HG02610 (cell line): ENCODE data around the gene ZNF628.
A peak's percentile ranks its signal among the peaks of the same experiment; 100 is the strongest.

ENCODE experiments used
- ATAC-seq: cut with Tn5 transposase; IDR thresholded peaks from one replicate; pipeline ENCODE4 v1.9.1; 2021; ENCODE audit warnings: mild to moderate bottlenecking, moderate library complexity; ENCODE audit not compliant: unreplicated experiment

ZNF628 gene

DNA sequence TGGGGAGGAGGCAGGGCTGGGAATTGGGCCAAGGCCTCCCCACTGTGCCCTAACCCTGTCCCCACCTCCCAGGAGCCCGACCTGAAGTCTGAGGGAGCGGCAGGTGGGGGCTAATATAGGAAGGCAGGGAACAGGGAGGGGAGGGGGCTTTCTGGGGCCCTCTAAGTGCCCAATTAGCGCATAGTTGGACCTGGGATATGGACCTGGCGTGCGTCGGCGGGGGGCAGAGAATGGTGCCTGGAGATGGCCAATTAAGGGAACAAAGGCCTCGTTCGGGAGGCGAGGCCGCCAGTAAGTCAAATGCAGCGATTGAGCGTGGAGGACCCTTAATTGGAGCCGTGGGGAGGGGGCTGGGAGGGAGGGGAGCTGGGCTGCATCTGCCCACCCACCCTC is 11.8 kb upstream of the ZNF628 start, which contains the start of gene C19orf85:
Gene C19orf85 (minus strand): TSS at position 90 of the 393 bp plus-strand sequence. CDS start 197 bp downstream, outside the sequence.
- no peak for ATAC-seq

DNA sequence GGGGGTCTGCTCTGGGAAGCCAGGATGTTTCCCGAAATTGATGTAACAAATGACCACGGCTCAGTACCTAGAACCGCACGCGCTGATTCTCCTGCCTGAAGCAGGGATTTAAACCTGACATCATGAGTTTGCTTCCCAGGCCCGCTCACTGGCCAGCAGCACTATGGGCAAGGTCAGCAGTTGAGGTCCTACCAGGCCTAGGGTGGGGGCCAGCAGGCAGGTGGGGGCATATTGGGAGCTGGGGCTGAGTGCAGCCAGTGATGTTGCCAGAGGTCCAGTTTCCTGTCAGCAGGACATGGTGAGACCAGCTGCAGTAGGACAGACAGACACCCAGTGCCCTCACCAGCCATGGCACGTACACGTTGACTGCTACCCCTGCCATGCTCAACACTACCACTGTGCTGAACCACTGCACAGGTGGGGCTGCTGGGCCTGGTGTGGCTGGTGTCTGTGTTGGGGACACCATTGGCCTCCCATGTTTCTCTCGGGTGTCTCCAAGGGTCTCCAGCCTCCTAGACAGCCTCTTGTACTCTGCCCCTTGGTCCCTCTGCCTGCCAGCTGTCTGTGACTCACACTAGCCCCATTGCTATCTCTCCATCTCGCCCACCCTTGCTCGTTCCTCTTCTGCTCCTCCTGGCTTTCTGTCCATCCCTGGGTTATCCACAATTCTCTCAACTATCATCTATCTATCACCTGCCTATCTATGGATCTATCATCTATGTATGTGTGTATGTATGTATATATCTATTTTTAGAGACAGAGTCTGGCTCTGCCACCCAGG is 10.8 kb upstream of the ZNF628 start:
- ATAC-seq, result no peak

DNA sequence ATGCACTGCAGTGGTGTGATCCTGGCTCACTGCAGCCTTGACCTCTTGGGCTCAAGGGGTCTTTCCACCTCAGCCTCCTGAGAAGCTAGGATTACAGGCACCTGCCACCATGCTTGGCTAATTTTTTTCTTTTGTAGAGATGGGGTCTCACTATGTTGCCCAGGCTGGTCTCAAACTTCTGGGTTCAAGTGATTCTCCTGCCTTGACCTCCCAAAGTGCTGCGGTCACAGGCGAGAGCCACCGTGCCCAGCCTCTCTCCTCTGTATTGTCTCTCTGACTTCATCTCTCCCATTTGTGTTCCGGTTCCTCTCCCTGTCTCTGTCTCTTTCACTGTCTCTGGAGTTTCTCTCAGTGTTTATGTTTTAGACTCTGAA is 10.2 kb upstream of the ZNF628 start:
- no peak for ATAC-seq

DNA sequence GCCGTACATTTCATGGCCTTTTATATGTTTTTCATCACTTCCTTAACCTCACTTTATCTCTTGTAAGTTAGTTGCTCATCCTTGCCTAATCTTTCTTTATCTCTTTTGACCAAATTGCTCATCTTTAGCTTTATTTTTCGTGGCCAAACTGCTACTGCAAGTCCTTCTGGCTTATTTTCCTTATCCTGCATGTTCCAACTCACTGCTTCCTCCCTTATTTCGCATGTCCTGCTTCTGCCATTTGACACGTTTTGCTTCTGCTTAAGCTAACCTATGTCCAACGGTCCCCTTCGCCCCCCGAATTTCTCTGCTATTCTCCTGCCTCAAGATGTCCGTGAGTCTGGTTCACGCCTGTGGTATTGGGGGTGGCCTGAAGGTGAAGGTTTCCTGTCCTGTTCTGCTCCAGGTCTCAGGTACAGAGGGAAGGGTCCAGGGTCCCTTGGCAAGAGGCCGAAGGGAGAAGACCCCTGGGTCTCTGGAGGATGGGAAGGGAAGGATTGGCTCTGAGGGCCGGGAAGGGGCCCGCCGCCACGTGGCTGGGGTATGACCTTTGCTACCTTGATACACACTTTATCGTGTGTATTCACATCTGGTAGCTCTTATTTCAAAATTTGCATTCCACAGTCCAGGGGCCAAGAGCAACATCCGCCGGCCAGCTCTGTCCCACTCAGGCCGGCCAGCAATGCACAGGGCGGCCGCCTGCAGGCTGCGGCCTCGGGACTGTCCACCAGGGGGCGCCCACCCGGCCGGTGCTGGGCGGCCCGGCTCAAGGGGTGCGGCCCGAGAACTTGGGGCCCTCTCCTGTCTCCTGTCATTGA is 9.0 kb upstream of the ZNF628 start:
- ATAC-seq, result peak; percentile 57

DNA sequence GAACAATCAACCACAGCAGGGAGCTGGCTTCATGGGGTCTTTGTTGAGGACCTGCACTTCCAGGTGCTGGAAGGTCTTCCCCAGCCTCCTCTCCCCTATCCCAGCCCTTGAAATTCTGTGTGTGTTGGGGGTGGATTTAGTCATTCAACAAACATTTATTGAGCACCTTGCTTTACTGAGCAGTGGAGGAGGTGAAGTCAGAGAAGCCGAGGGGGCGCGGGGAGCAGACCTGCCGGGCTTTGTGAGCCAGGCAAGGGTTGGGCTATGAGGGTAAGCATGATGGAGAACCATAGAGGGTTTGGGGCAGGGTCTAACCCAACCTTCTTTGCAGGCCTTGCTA is 8.4 kb upstream of the ZNF628 start:
- ATAC-seq, result no peak

DNA sequence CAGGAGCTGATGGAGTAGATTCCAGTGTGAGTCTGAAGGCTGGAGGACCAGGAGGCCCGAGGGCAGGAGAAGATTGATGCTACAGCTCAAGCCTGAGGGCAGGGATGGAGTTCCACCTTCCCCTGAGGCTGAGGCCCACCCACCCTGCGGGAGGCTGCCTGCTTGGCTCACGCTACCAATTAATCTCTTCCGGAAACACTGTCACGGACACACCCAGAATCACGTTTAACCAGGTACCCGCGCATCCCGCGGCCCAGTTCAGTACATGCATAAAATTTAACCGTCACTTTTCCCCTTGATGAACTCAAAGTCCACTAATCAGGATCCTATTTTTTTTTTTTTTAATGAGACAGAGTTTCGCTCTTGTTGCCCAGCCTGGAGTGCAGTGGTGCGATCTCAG is 5.2 kb upstream of the ZNF628 start:
- ATAC-seq, result no peak

DNA sequence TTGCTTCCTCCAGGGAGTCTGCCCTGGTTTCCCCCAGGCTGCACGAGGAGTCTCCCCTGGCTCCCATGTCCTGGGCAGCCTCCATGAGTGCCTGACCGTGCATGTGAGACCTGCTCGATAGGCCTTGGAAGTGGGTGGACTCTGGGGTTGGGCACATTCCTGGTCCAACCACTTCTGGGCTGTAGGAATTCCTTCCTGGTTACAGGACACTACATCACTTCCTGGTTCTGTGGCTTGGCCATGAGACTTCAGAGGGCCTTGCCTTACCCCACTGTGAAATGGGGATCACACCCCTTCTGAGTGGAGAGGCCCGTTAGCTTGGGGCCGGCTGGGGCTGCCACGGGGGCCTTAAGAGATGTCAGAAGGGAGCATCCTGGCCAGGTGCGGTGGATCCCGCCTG is 4.0 kb upstream of the ZNF628 start:
- no peak for ATAC-seq

DNA sequence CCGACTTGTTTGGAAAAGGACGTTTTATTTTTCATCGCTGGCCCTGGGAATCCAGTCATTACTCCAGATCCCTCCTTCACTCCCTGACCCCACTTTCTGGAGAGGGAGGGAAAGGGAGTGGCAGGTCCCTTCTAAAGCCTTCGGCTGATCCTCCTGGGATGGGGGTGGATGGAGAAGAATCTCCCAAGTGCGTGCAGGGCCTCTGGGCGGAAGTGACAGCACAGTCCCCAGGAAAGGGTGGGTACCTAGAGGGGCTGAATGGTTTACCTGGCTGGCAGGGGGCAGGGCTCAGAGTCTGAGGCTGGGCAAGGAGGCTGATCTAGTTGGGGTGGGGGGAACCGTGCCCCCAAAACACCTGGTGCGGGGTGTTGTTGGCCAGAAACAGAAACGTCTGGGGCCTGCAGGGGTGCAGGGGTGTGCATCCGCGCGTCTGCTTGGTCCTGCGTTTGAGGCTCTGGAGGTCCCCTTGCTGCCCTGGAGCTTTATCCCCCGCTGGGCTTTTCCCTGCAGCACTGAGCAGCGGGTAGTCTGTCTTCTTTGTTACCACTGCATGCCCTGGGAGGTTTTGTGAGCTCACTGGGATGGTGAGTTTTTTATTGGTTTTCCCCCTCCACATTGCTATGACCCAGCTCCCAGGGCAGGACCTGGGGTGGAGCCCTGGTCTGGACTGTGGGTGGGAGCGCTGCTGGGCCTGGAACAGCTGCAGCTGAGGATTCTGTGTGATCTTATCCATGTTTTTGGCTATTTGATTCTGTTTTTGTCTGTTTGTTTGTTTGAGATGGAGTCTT is 3.0 kb upstream of the ZNF628 start:
- ATAC-seq, result no peak

DNA sequence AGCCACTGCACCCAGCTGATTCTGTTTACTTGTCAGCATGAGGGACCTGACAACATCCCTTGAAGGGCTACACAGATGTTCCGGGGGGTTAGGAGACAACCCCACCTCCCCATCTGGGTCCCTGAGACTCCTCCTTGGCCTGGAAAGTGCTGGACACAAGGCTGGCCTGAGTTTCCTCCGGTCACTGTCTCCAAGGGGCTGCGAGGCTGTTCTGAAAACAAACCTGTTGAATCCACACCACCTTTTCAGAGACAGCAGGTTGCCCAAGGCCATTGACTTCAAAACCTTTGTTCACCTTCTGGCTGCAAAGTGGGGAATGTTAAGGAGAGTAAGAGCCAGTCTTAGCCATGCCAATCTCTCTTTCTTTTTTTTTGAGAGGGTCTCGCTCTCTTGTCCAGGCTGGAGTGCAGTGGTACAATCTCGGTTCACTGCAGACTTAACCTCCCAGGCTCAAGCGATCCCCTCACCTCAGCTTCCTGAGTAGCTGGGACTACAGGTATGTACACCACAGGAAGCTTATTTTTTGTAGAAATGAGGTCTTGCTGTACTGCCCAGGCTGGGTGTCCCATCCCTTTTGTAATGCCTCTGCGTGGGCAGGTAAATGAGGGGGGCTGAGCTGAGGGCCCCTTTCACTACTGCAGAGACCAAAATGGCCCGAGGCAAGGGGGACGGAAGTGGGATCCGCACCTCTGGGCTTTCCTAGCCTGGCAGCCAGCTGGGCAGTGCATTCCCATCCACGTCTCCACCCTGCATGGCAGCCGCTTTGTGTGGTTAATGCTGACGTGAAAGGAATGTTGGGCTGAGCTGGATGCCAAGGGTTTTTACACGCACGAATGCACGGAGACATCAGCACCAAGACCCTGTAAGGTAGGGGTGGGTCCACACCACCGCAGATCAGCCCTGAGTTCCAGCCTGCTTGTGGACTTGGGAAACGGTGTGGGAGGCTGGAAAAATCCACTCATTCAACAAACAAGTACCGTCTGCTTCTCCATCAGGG is 1.9 kb upstream of the ZNF628 start:
- ATAC-seq, result no peak

DNA sequence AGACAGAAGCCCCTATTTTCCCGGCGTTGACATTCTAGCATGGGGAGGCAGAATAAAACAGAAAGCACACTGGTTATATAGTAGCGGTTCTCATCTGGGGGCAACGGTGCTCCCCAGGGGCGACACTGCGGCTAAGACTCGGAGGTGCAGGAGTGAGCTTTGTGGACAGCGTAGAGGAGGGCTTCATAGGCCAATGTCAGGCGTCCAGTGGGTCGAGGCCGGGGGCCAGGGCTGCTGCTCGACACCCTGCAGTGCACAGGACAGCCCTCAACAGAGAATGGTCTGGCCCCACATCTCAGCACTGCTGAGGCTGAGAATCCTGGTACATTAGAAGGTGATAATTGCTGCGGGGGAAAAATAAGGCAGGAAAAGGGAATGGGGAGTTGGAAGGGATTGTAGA is 1.5 kb downstream of the ZNF628 start:
- no peak for ATAC-seq

DNA sequence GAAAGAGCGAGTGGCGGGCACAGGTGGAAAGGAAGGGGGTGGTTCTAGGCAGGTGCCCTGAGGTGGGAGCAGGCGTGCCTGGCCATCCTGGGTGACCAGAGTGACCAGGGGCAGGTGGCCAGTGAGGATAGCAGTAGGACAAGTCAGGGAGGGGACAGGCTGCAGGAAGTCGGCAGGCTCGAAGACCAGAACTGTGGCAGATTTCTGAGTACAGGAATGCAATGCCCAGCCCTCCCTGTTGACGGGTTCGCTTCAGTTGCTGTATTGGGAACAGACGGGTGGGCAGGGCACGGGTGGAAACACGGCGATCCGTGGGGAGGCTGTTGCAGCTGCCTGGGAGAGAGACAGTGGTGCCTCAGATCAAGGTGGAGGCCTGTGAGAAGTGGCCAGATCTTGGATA is 1.9 kb downstream of the ZNF628 start:
- no peak for ATAC-seq

DNA sequence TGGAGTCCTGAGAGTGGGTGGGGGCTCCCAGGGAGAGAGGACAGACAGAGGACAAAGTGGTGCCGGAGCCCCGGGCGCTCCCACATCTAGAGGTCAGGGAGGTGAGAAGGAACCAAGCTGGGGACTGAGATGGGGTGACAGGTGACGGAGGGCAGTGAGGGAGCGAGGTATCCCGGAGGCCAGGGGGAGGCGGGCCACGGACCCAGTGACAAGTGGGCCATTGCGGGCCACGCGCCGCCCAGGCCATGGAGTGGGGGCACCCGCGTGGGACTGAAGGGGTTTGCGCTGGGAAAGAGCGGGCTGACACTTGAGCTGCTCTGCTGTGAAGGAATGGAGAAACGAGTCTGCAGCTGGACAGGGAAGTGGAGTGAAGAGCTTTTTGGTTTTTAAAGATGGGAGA is 2.6 kb downstream of the ZNF628 start:
- ATAC-seq, result no peak

DNA sequence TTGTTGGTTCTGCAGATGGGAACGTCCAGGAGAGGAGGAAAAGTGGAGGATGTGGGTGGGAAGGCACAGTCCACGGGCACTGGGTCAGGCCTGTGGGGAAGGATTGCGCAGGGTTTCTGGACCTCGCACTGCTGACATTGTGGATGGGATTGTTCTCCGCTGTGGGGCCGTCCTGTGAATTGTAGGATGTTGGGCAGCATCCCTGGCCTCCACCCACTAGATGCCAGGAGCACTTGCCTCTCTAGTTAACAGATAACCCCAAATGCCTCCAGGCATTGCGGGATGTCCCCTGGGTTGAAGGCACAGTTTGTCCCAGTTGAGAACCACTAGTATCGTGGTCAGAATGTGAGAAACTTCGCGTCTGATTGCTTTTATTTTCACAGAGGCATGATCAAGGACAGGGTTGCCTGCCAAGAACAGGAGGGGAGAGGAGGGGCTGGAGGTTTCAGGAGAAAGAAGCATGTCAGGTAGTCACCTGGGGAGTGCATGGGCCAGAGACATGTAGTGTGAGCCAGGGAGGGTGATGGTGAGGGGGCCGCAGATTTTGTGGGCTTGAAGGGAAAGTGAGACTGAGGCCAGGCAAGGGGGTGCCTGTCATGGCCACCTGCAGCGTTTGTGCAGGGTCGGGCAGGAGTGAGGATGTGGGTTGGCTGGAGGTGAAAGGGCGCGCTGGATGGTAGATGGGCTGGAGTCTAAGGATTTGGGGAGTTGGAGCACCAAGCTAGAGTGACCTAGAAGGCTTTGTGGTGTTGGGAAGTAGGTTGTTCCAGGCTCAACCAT is 3.2 kb downstream of the ZNF628 start:
- no peak for ATAC-seq

DNA sequence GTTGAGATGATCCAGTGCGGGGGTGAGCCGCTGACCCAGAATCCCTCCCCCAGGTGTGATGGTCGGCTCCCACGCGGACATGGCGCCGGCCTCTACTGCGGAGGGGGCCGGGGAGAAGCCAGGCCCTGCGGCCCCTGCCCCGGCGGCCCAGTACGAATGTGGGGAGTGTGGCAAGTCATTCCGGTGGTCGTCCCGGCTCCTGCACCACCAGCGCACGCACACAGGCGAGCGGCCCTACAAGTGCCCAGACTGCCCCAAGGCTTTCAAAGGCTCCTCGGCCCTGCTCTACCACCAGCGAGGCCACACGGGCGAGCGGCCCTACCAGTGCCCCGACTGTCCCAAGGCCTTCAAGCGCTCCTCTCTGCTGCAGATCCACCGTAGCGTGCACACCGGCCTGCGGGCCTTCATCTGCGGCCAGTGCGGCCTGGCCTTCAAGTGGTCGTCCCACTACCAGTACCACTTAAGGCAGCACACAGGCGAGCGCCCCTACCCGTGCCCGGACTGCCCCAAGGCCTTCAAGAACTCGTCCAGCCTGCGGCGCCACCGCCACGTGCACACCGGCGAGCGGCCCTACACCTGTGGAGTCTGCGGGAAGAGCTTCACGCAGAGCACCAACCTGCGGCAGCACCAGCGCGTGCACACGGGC is 4.9 kb downstream of the ZNF628 start:
- ATAC-seq, result no peak

DNA sequence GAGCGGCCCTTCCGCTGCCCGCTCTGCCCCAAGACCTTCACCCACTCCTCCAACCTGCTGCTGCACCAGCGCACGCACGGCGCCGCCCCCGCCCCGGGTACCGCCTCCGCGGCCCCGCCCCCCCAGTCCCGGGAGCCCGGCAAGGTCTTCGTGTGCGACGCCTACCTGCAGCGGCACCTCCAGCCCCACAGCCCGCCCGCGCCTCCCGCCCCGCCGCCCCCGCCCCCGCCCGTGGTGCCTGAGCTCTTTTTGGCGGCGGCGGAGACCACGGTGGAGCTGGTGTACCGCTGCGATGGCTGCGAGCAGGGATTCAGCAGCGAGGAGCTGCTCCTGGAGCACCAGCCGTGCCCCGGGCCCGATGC is 5.4 kb downstream of the ZNF628 start:
- no peak for ATAC-seq

DNA sequence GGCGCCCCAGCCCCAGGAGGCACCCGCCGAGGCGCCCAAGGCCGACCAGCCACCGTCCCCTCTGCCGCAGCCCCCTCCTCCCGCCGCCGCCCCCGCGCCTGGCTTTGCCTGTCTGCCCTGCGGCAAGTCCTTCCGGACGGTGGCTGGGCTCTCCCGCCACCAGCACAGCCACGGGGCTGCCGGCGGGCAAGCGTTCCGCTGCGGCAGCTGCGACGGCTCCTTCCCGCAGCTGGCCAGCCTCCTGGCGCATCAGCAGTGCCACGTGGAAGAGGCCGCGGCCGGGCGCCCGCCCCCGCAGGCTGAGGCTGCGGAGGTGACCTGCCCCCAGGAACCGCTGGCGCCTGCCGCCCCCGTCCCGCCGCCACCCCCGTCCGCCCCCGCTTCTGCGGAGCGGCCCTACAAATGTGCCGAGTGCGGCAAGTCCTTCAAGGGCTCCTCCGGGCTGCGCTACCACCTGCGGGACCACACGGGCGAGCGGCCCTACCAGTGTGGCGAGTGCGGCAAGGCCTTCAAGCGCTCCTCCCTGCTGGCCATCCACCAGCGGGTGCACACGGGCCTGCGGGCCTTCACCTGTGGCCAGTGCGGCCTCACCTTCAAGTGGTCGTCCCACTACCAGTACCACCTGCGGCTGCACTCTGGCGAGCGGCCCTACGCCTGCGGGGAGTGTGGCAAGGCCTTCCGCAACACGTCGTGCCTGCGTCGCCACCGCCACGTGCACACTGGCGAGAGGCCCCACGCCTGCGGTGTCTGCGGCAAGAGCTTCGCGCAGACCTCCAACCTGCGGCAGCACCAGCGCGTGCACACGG is 5.9 kb downstream of the ZNF628 start:
- no peak for ATAC-seq

DNA sequence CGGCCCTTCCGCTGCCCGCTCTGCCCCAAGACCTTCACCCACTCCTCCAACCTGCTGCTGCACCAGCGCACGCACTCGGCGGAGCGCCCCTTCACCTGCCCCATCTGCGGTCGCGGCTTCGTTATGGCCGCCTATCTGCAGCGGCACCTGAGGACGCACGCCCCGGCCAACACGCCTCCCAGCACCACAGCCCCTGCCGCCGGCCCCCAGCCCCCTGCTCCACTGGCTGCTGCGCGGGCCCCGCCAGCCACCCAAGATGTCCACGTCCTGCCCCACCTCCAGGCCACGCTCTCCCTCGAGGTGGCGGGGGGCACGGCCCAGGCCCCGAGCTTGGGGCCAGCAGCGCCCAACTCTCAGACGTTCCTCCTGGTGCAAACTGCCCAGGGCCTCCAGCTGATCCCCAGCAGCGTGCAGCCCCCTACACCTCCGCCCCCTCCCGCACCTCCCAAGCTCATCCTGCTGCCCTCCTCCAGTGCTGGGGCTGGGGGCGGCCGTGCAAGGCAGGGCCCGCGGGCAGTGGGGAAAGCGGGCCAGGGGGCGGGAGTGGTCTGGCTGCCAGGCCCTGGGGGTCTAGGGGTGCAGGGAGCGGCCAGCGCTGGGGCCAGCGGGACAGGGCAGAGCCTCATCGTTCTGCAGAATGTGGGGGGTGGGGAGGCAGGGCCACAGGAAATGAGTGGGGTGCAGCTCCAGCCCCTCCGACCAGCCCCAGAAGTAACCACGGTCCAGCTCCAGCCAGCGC is 6.7 kb downstream of the ZNF628 start:
- ATAC-seq, result no peak
